ENCODE measurements around the gene MTA3. TPM values are rescaled to one million over a fixed set of nuclear protein-coding genes. Genes with fewer than 3 reads are reported as not detected.
"Not testable (repeated sequence)": the region's sequence is repeated elsewhere in the genome, so short reads cannot be mapped to it uniquely, and the experiment has no call there.

MTA3 gene
- total RNA-seq, 1 donor from 2014 or later, result 6.7 TPM

- DNase-seq (ENCODE audit: low spot score) (no peak), ATAC-seq (no peak)
These were observed 1.6 kb upstream of the MTA3 start for GRCh38 chr2:42566837-42567321.

GRCh38 chr2:42567364-42567763 is 1.1 kb upstream of the MTA3 start:
- DNase-seq (ENCODE audit: low spot score) (no peak), ATAC-seq (no peak)

GRCh38 chr2:42567806-42568400 is 529 bp upstream of the MTA3 start:
- DNase-seq (ENCODE audit: low spot score) (no peak), ATAC-seq (peak; percentile 33)

- ATAC-seq, result peak; percentile 63
- DNase-seq (ENCODE audit: low spot score), result no peak
These were observed 782 bp downstream of the MTA3 start for GRCh38 chr2:42569116-42569711.

GRCh38 chr2:42569883-42570282 is 1.5 kb downstream of the MTA3 start:
- no peak for ATAC-seq
- no peak for DNase-seq (ENCODE audit: low spot score)

- DNase-seq (ENCODE audit: low spot score) (no peak), ATAC-seq (no peak)
These were observed 4.1 kb downstream of the MTA3 start for GRCh38 chr2:42572297-42573081.

- DNase-seq (ENCODE audit: low spot score) (no peak), ATAC-seq (no peak)
These were observed 4.8 kb downstream of the MTA3 start for GRCh38 chr2:42573256-42573655.

- DNase-seq (ENCODE audit: low spot score) (no peak), ATAC-seq (no peak)
These were observed 7.1 kb downstream of the MTA3 start for GRCh38 chr2:42575458-42576064.

GRCh38 chr2:42578621-42579020 is 10.2 kb downstream of the MTA3 start:
- ATAC-seq (no peak), DNase-seq (ENCODE audit: low spot score) (no peak)

GRCh38 chr2:42581257-42581656 is 12.8 kb downstream of the MTA3 start:
- ATAC-seq, result no peak
- DNase-seq (ENCODE audit: low spot score), result no peak

- not testable (repeated sequence) for ATAC-seq; DNase-seq (ENCODE audit: low spot score)
These were observed 16.2 kb downstream of the MTA3 start for GRCh38 chr2:42584628-42585027.

GRCh38 chr2:42585779-42586178 is 17.3 kb downstream of the MTA3 start:
- ATAC-seq (no peak), DNase-seq (ENCODE audit: low spot score) (no peak)

GRCh38 chr2:42587526-42588117 is 19.2 kb downstream of the MTA3 start:
- DNase-seq (ENCODE audit: low spot score), result no peak
- no peak for ATAC-seq

GRCh38 chr2:42588121-42588520 is 19.7 kb downstream of the MTA3 start:
- ATAC-seq (no peak), DNase-seq (ENCODE audit: low spot score) (no peak)

GRCh38 chr2:42590176-42590575 is 21.7 kb downstream of the MTA3 start:
- no peak for DNase-seq (ENCODE audit: low spot score)
- no peak for ATAC-seq

- no peak for ATAC-seq
These were observed 24.9 kb downstream of the MTA3 start for GRCh38 chr2:42593282-42593681.

GRCh38 chr2:42598656-42599055 is 30.2 kb downstream of the MTA3 start:
- ATAC-seq (no peak), DNase-seq (ENCODE audit: low spot score) (no peak)

More at GRCh38 chr2:42593282-42593681, 24.9 kb downstream of the MTA3 start:
- no peak for DNase-seq (ENCODE audit: low spot score)

GRCh38 chr2:42601076-42601475 is 32.6 kb downstream of the MTA3 start:
- no peak for DNase-seq (ENCODE audit: low spot score)
- no peak for ATAC-seq

GRCh38 chr2:42602218-42602875 is 33.9 kb downstream of the MTA3 start:
- DNase-seq (ENCODE audit: low spot score), result no peak
- ATAC-seq, result peak; percentile 42

GRCh38 chr2:42602876-42603219 is 34.4 kb downstream of the MTA3 start:
- ATAC-seq (no peak), DNase-seq (ENCODE audit: low spot score) (no peak)

All from left lobe of liver (tissue), 2 donors.